ENCODE measurements around the gene CAMK2D.

The CAMK2D gene

GRCh38 chr4:113404841-113405240, 356.7 kb downstream of the CAMK2D start:
- ATAC-seq = no peak
- no peak for TF ChIP-seq CSRNP3 (CRISPR knock-in tag; IDR thresholded peaks at IDR 0.05)
- no peak for TF ChIP-seq ZNF565 (CRISPR knock-in tag; conservative IDR thresholded peaks at IDR 0.05; ENCODE audit: low read depth)
- TF ChIP-seq ISL1 (CRISPR knock-in tag; IDR thresholded peaks at IDR 0.05) = no peak
- TF ChIP-seq CSDC2 (CRISPR knock-in tag; IDR thresholded peaks at IDR 0.05) = no peak
- TF ChIP-seq OSR1 (CRISPR knock-in tag; IDR thresholded peaks at IDR 0.05) = no peak
- no peak for TF ChIP-seq RARB (CRISPR knock-in tag; IDR thresholded peaks at IDR 0.05)
- no peak for TF ChIP-seq ARNTL (CRISPR knock-in tag; IDR thresholded peaks at IDR 0.05; ENCODE audit: borderline replicate concordance, low read depth)
- no peak for TF ChIP-seq SNAI2 (CRISPR knock-in tag; IDR thresholded peaks at IDR 0.05)
- no peak for TF ChIP-seq BACH2 (CRISPR knock-in tag; IDR thresholded peaks at IDR 0.05; ENCODE audit: borderline replicate concordance)
- no peak for TF ChIP-seq CREB5 (CRISPR knock-in tag; IDR thresholded peaks at IDR 0.05; ENCODE audit: low read depth)
- no peak for TF ChIP-seq POU6F1 (CRISPR knock-in tag; IDR thresholded peaks at IDR 0.05; ENCODE audit: borderline replicate concordance, low read depth)
- no peak for TF ChIP-seq TOX (CRISPR knock-in tag; IDR thresholded peaks at IDR 0.05; ENCODE audit: borderline replicate concordance)
- no peak for TF ChIP-seq ESRRG (CRISPR knock-in tag; IDR thresholded peaks at IDR 0.05)

GRCh38 chr4:113404167-113404571, 357.4 kb downstream of the CAMK2D start:
- ATAC-seq = no peak
- TF ChIP-seq CSDC2 (CRISPR knock-in tag; IDR thresholded peaks at IDR 0.05) (no peak), PATZ1 (CRISPR knock-in tag; IDR thresholded peaks at IDR 0.05; ENCODE audit: borderline replicate concordance) (no peak), OSR1 (CRISPR knock-in tag; IDR thresholded peaks at IDR 0.05) (no peak), TOX (CRISPR knock-in tag; IDR thresholded peaks at IDR 0.05; ENCODE audit: borderline replicate concordance) (no peak), ESRRG (CRISPR knock-in tag; IDR thresholded peaks at IDR 0.05) (no peak), ZFP30 (CRISPR knock-in tag; IDR thresholded peaks at IDR 0.05) (no peak), CSRNP3 (CRISPR knock-in tag; IDR thresholded peaks at IDR 0.05) (no peak), GLIS3 (CRISPR knock-in tag; IDR thresholded peaks at IDR 0.05) (no peak), SNAI2 (CRISPR knock-in tag; IDR thresholded peaks at IDR 0.05) (no peak), CREB5 (CRISPR knock-in tag; IDR thresholded peaks at IDR 0.05; ENCODE audit: low read depth) (no peak)
